Stomach (tissue), 9 donors: ENCODE measurements around the gene STRIP1. TPM values are rescaled to one million over a fixed set of nuclear protein-coding genes. Genes with fewer than 3 reads are reported as not detected.

Experiments used
- DNase-seq, 2 donors: peaks; one replicate each; pipeline versions ENCODE4 v3.0.0 to v3.0.0-alpha.2; 2013 to 2019
- H3K27ac ChIP-seq, 5 donors: fragments of 200-600 bp in 4 of 5; sonication (generic) in 4 of 5; one replicate each; pipeline ENCODE4 v1.5.1; 2013 to 2019; ENCODE audit warnings: mild to moderate bottlenecking in 1 of 5, moderate library complexity in 1 of 5
- H3K27me3 ChIP-seq, 3 donors: fragments of 200-600 bp; sonication (generic); one replicate each; pipeline ENCODE4 v1.5.1; 2017 to 2019; ENCODE audit warnings: mixed run types in 1 of 3
- H3K36me3 ChIP-seq, 4 donors: fragments of 200-600 bp; sonication (generic); 1 replicate in 3 of 4; 2 replicates in 1 of 4; pipeline ENCODE4 v1.5.1; 2016 to 2019
- H3K4me1 ChIP-seq, 4 donors: fragments of 200-600 bp; sonication (generic); one replicate each; pipeline ENCODE4 v1.5.1; 2016 to 2019
- H3K4me3 ChIP-seq, 4 donors: fragments of 200-600 bp; sonication (generic) in 3 of 4; one replicate each; pipeline ENCODE4 v1.5.1; 2016 to 2019; ENCODE audit warnings: mild to moderate bottlenecking in 1 of 4
- H3K9me3 ChIP-seq, 4 donors: fragments of 200-600 bp; sonication (generic); one replicate each; pipeline ENCODE4 v1.5.1; 2016 to 2019
- EP300 ChIP-seq: sonication (generic); formaldehyde crosslinking; IDR thresholded peaks from one replicate; pipeline ENCODE4 v1.6.1; 2017; ENCODE audit warnings: antibody characterized with exemption
- POLR2A ChIP-seq, 4 donors: fragments of 450-650 bp; IDR thresholded peaks; one replicate each; pipeline ENCODE4 v1.6.1; 2016; ENCODE audit warnings: antibody characterized with exemption in 4 of 4, control low read depth in 2 of 4, mild to moderate bottlenecking in 1 of 4, moderate library complexity in 1 of 4
- POLR2AphosphoS5 ChIP-seq, 3 donors: sonication (generic); formaldehyde crosslinking; IDR thresholded peaks; one replicate each; pipeline ENCODE4 v1.6.1; 2016; ENCODE audit warnings: antibody characterized with exemption in 3 of 3
- WGBS, 5 donors: extraction: QIAGEN DNeasy Blood & Tissue Kit in 3 of 5; methylation state at CpG; one replicate each; pipeline versions ENCODE4 v1.1.5 to v1.1.7; 2013 to 2018; 5-methylcytosine and 5-hydroxymethylcytosine counted together
- intact Hi-C: fragments of 100-400 bp; cut with DNase I; formaldehyde crosslinking; loops from one replicate; pipeline ENCODE4 v1.15.1; 2023; ENCODE audit warnings: low total_unique reads
- polyA plus RNA-seq, 3 donors: library from polyadenylated mRNA; stranded (reverse); fragments of 200-250 nt; gene quantifications; one replicate each; pipeline ENCODE4 v1.2.3, GENCODE V29; 2013
- total RNA-seq, 5 donors: library from RNA; depleted of rRNA; stranded (reverse); fragments of >200 nt; gene quantifications; one replicate each; pipeline versions ENCODE4 v1.1.0 to v1.2.3, GENCODE V29; 2014 to 2016
- TF ChIP-seq, protein P1 (sequence below), 7 experiments: fragments of 450-650 bp in 4 of 7; fragments of 200-600 bp in 3 of 7; sonication (generic) in 3 of 7; IDR thresholded peaks; one replicate each; pipeline ENCODE4 v1.5.1; 2016 to 2019; ENCODE audit warnings: antibody characterized with exemption in 7 of 7, control low read depth in 2 of 7, mild to moderate bottlenecking in 1 of 7
- donor health status: healthy with polysubstance abuse.
- donor health status: Bipolar disorder and iron deficiency.
- donor health status: healthy.

Gene STRIP1
- total and polyA plus RNA-seq, 8 donors: 6.7 to 262 (median 47.3) TPM

DNA sequence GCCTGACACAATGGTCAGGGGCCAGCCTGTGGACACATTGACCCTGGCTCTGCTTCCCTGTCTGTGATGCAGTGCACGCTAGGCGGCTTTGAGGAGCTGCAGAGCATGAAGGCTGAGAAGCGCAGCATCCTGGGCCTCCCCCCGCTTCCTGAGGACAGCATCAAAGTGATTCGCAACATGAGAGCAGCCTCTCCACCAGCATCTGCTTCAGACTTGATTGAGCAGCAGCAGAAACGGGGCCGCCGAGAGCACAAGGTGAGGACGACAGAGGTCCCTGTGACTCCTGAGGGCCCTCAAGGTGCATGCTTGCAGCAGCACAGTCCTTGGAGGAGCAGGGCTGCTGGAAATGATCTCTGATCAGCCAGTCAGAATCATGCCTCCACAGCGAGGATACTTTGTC, 8.6 kb downstream of the STRIP1 start:
- Histone ChIP-seq H3K27me3 (no peaks in the 10 kb centered on the region), H3K9me3 (no peaks in the 10 kb centered on the region), H3K4me1 (no peaks in the 10 kb centered on the region), H3K36me3 (peaks cover 97 to 100% (median 100%) of the 10 kb centered on the region in 4 donors), H3K27ac (no peak overlapping the region), H3K4me3 (no peak overlapping the region)
- intact Hi-C loops: no loop called here
- no peak for TF ChIP-seq EP300
- TF ChIP-seq, protein P1, sequence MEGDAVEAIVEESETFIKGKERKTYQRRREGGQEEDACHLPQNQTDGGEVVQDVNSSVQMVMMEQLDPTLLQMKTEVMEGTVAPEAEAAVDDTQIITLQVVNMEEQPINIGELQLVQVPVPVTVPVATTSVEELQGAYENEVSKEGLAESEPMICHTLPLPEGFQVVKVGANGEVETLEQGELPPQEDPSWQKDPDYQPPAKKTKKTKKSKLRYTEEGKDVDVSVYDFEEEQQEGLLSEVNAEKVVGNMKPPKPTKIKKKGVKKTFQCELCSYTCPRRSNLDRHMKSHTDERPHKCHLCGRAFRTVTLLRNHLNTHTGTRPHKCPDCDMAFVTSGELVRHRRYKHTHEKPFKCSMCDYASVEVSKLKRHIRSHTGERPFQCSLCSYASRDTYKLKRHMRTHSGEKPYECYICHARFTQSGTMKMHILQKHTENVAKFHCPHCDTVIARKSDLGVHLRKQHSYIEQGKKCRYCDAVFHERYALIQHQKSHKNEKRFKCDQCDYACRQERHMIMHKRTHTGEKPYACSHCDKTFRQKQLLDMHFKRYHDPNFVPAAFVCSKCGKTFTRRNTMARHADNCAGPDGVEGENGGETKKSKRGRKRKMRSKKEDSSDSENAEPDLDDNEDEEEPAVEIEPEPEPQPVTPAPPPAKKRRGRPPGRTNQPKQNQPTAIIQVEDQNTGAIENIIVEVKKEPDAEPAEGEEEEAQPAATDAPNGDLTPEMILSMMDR (IDR thresholded peaks at IDR 0.05): no peak
- TF ChIP-seq POLR2AphosphoS5 (IDR thresholded peaks at IDR 0.05): no peak
- no peak for TF ChIP-seq POLR2A (IDR thresholded peaks at IDR 0.05)
- 91 to 100% (median 96%) methylated on average over 8 to 10 of the region's 10 CpGs for WGBS, 5 donors
- DNase-seq: no peak

DNA sequence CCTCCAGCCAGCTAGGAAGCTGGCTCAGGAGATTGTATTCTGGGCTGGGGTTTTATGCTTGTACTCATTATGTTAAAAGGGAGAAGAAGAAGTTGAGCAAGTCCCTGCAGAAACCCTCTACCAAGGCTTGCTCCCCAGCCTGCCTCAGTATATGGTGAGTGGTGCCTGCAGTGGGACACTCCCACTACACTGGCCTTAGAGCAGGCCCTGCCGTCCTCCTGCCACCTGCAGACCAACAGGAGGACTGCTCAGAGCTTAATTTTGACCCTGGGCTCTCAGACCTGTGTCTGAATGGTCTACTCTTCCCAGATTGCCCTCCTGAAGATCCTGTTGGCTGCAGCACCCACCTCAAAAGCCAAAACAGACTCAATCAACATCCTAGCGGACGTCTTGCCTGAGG, 13.0 kb downstream of the STRIP1 start:
- intact Hi-C loops: no loop called here
- no peak for TF ChIP-seq POLR2AphosphoS5 (IDR thresholded peaks at IDR 0.05)
- TF ChIP-seq EP300: no peak
- TF ChIP-seq POLR2A (IDR thresholded peaks at IDR 0.05): no peak
- TF ChIP-seq, protein P1 (IDR thresholded peaks at IDR 0.05): no peak
- 73 to 85% (median 75%) methylated on average over 3 of the region's 3 CpGs for WGBS, 5 donors
- Histone ChIP-seq H3K4me1 (peaks cover 0 to 22% (median 15%) of the 10 kb centered on the region in 4 donors), H3K4me3 (no peak overlapping the region), H3K9me3 (no peaks in the 10 kb centered on the region), H3K27me3 (no peaks in the 10 kb centered on the region), H3K36me3 (peaks cover 81 to 100% (median 100%) of the 10 kb centered on the region in 4 donors), H3K27ac (no peak overlapping the region)
- no peak for DNase-seq

DNA sequence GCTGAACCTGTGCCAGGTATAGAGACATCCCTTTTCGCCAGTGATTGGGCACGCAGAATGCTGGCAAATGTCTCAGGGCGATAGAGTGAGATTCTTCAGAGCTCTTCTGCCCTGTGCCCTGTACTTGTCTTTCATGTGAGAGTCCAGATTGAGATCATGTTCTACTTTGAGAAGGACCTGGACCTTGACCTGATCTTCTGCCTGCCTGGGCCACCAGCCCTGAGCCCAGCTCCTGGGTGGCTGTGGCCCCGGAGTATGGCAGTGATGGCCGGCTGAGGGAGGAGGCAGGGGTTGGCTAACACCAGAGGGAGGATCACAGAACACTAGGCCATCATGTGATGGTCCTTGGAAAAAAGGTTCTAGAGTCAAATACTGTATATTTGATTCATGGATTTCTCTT, 13.8 kb downstream of the STRIP1 start:
- Histone ChIP-seq H3K9me3 (no peaks in the 10 kb centered on the region), H3K4me3 (no peak overlapping the region), H3K36me3 (peaks cover 81 to 100% (median 100%) of the 10 kb centered on the region in 4 donors), H3K4me1 (peaks cover 0 to 22% (median 15%) of the 10 kb centered on the region in 4 donors), H3K27ac (no peak overlapping the region), H3K27me3 (no peaks in the 10 kb centered on the region)
- DNase-seq: no peak
- TF ChIP-seq POLR2AphosphoS5 (IDR thresholded peaks at IDR 0.05) (no peak), EP300 (no peak), POLR2A (IDR thresholded peaks at IDR 0.05) (no peak)
- TF ChIP-seq, protein P1 (IDR thresholded peaks at IDR 0.05): no peak
- 89 to 94% (median 92%) methylated on average over 5 of the region's 5 CpGs for WGBS, 5 donors
- intact Hi-C loops: no loop called here

DNA sequence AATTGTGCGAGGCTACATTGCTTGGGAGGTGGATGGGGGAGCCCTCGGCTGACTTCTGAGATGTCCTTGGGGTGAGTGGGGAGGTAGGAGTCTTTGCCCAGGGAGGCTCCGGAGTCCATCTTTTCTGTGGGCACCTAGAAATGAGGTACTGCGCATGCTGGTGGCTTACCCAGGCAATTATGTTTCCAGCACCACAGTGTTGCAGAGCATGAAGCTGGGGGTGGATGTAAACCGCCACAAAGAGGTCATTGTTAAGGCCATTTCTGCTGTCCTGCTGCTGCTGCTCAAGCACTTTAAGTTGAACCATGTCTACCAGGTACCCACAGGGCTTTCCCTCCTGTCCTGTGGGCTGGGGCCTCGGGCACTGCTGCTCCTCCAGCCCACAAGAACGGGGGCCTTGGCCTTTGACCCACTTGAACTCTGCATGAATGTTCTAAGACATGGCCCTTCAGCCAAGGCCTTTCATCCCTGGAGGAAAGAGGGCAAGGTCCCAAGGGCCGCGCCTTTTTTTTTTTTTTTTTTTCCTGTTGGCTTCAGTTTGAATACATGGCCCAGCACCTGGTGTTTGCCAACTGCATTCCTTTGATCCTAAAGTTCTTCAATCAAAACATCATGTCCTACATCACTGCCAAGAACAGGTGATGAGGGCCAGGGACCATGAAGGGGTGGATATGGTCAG, 14.6 kb downstream of the STRIP1 start:
- WGBS, 5 donors: 63 to 77% (median 71%) methylated on average over 9 of the region's 9 CpGs
- Histone ChIP-seq H3K27ac (no peak overlapping the region), H3K4me1 (peaks cover 0 to 22% (median 15%) of the 10 kb centered on the region in 4 donors)

More for the DNA sequence above, 14.6 kb downstream of the STRIP1 start:
- H3K4me3 ChIP-seq: no peak overlapping the region
- H3K36me3 ChIP-seq: peaks cover 81 to 100% (median 100%) of the 10 kb centered on the region in 4 donors
- TF ChIP-seq POLR2A (IDR thresholded peaks at IDR 0.05) (no peak), POLR2AphosphoS5 (IDR thresholded peaks at IDR 0.05) (no peak), EP300 (no peak)
- TF ChIP-seq, protein P1 (IDR thresholded peaks at IDR 0.05): no peak
- intact Hi-C loops: no loop called here
- H3K27me3 ChIP-seq: no peaks in the 10 kb centered on the region
- DNase-seq: peak in 1 of 2 donors; percentile 57
- H3K9me3 ChIP-seq: no peaks in the 10 kb centered on the region
